Peyer's patch (tissue), 4 donors: ENCODE measurements around the gene PTPN14.

Experiments
- POLR2A ChIP-seq, 2 donors: fragments of 450-650 bp; IDR thresholded peaks; one replicate each; pipeline ENCODE4 v1.5.1; 2017; ENCODE audit warnings: antibody characterized with exemption in 2 of 2, mild to moderate bottlenecking in 2 of 2, moderate library complexity in 2 of 2
- TF ChIP-seq, protein P1 (sequence below), 6 experiments: fragments of 450-650 bp in 4 of 6; fragments of 200-600 bp in 2 of 6; sonication (generic) in 1 of 6; IDR thresholded peaks; one replicate each; pipeline ENCODE4 v1.5.1; 2017 to 2019; ENCODE audit warnings: antibody characterized with exemption in 6 of 6, mild to moderate bottlenecking in 3 of 6, moderate library complexity in 1 of 6

DNA sequence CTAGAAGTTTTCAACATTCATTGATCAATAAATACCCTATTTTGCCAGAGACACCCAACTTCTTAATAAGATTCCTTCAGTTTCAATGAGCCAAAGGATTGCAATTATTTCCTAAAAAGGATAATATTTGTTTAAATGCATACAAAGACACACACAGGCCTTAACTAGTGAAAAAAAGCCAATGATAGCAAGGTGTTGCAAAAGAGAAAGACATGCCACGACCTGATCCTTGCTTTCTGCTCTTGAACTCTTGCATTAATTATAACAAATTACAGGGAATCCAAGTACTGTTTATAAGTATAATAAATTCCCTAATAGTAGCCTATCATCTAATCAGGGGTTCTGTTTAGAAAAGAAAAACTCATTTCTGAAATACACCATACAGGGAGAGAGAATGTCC, 131.1 kb downstream of the PTPN14 start:
- TF ChIP-seq, protein P1, sequence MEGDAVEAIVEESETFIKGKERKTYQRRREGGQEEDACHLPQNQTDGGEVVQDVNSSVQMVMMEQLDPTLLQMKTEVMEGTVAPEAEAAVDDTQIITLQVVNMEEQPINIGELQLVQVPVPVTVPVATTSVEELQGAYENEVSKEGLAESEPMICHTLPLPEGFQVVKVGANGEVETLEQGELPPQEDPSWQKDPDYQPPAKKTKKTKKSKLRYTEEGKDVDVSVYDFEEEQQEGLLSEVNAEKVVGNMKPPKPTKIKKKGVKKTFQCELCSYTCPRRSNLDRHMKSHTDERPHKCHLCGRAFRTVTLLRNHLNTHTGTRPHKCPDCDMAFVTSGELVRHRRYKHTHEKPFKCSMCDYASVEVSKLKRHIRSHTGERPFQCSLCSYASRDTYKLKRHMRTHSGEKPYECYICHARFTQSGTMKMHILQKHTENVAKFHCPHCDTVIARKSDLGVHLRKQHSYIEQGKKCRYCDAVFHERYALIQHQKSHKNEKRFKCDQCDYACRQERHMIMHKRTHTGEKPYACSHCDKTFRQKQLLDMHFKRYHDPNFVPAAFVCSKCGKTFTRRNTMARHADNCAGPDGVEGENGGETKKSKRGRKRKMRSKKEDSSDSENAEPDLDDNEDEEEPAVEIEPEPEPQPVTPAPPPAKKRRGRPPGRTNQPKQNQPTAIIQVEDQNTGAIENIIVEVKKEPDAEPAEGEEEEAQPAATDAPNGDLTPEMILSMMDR (IDR thresholded peaks at IDR 0.05), result no peak
- TF ChIP-seq POLR2A (IDR thresholded peaks at IDR 0.05), result no peak
